Activated CD4-positive, alpha-beta T cell treated with anti-CD3 and anti-CD28 coated beads, Interleukin-10, Interleukin-2, amounts not matched to agents 100 ng/mL and 50 ng/mL, durations not matched to agents 16 hours and 8 hours (primary cell): ENCODE measurements around the gene GPR153.
"Not testable (repeated sequence)": the region's sequence is repeated elsewhere in the genome, so short reads cannot be mapped to it uniquely, and the experiment has no call there.

Experiments used
- DNase-seq: peaks from one replicate; pipeline ENCODE4 v3.0.0-alpha.2; 2020

The GPR153 gene

DNA sequence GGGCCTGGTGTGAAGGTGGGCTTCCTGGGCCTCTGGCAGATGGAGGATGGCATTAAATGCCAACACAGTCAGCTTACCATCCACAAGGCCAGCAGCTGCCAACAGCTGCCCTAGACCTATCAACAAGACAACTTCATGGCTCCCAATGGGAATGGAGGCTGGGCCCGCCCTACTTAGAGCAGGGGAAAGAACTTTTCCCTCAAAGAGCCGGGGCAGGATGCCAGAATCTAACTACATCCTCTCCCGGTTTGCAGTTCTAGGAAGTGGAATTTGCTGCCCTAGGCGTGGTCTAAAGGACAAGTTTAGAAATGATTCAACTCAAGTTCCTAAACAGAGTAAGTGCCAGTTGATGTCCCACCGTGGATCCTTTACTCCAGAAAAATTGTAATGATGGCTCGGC lies 38.3 kb downstream of the GPR153 start:
- no peak for DNase-seq

DNA sequence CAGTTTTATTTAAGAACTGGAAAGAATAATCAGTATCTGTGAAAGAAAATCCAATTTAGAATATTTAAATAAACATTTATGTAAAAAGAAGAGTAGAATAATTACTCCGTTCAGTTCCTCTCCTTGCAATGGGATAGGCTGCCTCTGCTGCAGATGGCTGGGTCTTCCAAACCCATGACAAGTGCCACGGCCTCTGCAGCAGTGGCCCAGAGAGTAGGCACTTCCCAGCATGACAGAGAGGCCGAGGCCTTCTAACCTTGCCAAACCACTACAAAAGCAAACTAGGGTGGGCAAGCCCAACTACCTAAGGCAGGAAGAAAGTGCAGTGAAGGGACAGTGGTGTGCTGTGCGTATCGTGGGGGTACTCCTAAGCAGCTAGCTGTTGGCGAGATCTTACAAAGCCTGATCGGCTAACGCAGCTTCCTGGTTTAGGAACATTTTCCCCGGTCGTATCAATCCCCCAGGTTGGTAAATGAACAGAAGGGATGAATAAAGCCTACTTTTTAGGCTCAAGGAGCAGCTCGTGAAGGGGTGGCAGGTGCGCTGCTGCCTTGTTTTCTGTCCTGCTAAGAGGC lies 39.6 kb downstream of the GPR153 start:
- no peak for DNase-seq

DNA sequence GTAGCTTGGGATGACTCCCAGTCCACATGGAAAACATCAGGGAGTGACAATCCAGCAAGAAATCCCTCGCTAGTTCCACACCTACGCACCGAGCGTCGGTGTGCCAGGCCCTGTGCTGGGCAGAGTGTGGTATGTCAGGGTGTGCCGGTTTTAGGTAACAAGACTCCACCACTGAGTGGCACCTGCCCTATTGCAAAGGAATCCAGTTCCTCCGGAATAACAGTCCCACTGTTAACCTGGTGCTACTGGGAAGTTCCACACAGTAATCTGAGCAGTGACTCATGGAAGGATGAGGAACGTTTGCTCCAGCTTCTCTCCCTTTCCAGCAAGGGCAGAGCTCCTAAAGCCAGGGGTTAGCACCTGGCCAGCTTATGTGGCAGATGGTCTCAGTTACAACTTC lies 40.7 kb downstream of the GPR153 start:
- no peak for DNase-seq

DNA sequence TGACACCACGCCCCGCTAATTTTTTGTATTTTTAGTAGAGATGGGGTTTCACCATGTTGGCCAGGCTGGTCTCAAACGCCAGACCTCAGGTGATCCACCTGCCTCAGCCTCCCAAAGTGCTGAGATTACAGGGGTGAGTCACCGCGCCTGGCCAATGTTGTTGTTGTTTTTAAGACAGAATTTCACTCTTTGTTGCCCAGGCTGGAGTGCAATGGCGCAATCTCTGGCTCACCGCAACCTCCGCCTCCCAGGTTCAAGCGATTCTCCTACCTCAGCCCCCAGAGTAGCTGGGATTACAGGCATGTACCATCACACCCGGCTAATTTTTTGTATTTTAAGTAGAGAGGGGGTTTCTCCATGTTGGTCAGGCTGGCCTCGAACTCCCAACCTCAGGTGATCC lies 41.3 kb downstream of the GPR153 start:
- DNase-seq, result not testable (repeated sequence)

DNA sequence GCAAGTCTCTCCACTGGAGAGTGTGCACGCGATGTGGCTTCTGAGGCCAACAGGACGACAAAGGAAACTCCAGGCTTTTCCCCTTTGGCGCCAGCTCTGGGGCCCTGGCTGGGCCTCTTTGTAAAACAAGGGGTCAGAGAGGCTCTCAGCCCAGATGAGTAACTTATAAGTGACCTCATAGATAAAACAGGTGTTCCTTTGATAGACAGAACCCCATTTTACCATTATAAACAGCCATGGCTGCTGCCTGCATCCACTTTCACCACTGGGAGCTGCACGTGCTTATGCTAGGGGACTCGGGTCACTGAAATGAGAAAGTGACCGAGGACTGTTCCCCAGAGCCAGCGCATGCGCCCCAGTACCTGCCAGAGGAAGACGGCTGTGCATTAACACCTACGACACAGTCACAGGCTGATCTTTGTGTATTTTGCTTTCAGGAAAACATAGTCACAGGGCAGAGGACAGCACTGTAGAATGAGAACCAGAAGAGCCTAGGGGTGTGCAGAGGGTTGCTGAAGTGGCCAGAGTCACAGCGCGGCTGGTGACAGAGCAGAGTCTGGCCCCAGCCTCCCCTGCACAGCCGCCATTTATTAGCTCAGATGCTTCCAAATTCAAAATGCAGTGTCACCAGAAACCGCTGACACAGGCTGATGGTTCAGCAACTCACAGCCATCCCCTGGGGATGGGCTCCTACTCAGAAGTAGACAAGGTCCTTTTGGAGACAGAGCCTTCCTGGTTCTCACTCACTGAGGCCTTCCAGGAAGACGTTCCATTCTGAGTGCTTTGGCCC lies 42.3 kb downstream of the GPR153 start:
- DNase-seq, result no peak

DNA sequence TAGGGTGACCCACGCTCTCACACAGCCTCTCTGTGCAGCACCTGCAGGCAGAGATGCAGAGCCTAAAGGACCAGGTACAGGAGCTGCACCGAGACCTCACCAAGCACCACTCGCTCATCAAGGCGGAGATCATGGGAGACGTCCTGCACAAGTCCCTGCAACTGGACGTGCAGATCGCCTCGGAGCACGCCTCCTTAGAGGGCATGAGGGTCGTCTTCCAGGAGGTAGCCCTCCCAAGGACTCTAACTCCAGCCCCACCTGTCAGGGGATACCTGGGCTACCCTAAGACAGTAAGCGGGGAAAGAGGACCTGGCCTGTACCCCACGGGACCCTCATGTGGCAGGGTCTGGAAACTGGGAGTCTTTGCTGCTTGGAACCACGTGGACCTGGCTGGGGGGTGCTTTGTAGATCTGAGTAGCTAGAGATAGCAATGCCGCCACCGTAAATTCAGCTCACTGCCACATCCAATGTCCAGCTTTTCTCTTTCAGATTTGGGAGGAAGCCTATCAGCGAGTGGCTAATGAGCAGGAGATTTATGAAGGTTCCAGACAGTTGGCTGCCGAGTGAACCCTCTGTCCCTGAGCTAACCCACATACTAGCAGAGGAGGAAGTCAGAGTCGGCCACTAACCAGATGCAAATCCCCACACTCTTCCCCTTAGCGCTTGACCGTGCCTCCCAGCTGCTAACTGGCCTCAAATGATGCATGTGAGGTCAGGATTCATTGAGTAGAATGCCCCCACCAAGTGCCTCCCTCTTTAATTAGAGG lies 48.5 kb downstream of the GPR153 start:
- no peak for DNase-seq

DNA sequence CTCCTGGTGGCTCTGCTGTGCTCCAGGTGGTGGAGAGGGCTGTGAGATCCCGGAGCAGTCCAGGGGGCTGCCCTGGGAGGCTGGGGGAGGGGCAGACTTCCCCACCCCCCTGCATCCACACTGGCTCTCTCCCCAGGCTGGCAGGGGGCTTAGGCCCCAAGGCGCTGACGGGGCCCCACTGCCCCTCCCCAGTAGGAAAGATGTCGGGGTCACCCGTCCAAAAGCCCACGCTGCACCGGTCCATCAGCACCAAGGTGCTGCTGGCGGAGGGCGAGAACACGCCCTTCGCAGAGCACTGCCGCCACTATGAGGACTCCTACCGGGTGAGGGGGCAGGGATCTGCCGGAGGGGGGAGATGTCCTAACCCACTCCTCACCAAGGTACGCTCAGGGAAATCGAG lies 49.2 kb downstream of the GPR153 start:
- DNase-seq, result no peak

DNA sequence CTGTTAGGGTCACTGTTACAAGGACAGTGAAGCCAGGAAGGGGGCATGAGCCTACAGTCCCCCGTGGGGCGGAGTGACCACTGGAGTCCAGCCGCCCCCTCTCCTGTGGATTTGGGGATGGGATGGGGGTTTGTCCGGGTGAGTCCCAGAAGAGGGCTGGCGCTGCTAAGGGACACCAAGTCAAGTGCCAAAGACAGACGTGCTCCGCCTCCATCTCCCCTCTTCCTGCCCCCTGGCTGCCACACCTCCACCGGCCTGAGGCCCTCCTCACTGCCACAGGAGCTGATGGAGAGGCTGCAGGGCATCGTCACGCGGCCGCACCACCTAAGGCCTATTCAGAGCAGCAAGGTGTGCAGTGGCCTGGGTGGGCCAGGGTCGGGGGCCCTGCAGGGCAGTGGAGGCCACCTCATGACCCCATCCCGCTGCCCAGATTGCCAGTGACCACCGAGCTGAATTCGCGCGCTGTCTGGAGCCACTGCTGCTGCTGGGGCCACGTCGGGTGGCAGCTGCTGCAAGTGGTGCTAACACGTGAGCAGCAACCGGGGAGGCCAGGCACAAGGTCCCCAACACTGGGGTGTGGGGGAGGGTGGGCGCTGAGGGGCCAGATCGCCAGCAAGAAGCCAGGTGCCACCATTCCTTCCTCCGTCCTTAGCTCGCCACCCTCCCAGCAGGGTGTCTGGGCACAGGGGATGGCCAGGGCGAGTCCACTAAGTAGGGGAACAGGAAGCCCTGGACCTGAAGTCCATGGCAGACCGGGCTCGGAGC lies 50.1 kb downstream of the GPR153 start:
- DNase-seq, result no peak

DNA sequence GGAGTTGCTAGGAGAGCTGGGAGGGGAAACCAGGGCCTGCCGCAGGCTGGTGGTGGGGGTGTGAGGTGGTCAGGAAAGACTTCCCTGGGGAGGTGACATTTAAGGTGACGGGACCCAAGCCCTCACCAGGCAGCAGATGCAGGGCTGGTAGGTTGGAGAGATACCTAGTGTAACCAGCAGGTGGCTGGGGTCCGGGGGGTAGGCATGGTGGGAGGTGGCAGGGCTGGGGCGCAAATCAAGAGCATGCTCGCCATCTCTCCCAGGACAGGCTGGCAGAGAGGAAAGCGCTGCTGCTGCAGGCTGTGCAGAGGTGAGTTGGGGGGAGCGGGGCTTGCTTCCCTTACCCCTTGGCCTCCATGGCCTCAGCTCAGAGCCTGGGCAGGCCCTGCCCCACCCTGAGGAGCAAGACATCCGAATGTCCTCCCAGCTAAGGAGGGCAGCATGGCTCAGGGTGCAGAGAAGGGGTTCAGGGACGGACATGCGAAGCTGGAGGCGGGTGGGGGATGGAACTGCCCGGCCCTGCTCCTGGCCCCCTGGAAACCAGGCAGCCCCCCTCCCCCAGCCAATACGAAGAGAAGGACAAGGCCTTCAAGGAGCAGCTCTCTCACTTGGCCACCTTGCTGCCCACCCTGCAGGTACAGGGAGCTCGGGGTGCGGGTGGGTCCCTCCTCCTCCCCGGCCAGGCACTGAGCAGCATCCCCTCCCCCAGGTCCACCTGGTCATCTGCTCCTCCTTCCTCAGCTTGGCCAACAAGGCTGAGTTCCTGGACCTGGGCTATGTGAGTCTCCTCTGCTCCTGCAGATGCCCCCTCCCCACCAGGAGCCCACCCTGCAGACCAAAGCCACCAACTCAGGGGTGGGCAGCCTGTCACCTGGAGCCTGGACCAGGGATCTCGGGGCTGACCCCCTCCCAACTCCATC lies 51.0 kb downstream of the GPR153 start:
- peak; percentile 46 for DNase-seq

DNA sequence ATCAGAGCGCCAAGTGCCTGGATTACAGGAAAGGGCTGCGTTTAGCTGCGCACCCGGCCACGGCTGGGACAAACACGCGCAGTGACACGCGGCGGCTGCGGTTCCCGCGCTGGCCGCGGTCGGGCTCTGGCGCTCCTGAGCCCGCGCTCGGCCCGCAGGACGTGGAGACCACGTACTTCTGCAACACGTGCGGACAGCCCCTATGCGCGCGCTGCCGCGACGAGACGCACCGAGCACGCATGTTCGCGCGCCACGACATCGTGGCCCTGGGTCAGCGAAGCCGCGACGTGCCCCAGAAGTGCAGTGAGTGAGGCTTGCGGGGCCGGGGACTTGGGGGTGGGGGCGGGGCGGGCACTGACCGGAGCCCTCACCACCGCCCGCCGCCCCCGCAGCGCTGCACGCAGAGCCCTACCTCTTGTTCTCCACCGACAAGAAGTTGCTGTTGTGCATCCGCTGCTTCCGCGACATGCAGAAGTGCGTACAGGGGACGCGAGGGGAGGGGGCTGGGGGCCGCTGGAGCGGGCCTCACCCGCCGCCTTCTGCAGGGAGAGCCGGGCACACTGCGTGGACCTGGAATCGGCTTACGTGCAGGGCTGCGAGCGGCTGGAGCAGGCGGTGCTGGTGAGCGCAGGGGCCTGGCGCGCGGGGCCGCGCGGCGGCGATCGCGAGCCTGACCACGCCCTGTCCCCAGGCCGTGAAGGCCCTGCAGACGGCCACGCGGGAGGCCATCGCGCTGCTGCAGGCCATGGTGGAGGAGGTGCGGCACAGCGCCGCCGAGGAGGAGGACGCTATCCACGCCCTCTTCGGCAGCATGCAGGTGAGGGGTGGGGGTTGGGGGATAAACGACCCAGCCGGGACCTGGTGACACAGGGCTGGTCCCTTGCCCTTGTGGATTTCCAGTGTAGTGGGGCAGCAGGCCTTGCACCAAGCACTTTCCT lies 51.9 kb downstream of the GPR153 start:
- DNase-seq, result peak; percentile 51

DNA sequence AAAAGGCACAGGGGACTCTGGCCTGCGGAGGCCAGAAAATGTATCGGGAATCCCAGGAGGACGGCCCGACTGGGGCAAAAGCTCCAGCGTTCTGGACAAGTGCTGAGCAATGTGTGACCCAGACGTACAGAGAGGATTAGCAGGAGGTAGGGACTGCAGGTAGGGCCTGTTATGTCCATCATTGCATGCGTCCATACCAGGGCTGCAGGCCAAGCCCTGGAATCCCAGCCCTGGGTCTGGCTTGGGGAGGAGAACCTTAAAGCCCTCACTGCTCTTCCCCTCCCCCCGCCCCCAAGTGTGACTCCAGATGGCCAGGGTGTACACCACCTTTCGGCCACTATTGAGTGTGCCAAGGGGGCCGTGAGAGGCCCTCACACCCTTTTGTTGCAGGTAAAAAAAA lies 53.0 kb downstream of the GPR153 start:
- DNase-seq, result no peak

DNA sequence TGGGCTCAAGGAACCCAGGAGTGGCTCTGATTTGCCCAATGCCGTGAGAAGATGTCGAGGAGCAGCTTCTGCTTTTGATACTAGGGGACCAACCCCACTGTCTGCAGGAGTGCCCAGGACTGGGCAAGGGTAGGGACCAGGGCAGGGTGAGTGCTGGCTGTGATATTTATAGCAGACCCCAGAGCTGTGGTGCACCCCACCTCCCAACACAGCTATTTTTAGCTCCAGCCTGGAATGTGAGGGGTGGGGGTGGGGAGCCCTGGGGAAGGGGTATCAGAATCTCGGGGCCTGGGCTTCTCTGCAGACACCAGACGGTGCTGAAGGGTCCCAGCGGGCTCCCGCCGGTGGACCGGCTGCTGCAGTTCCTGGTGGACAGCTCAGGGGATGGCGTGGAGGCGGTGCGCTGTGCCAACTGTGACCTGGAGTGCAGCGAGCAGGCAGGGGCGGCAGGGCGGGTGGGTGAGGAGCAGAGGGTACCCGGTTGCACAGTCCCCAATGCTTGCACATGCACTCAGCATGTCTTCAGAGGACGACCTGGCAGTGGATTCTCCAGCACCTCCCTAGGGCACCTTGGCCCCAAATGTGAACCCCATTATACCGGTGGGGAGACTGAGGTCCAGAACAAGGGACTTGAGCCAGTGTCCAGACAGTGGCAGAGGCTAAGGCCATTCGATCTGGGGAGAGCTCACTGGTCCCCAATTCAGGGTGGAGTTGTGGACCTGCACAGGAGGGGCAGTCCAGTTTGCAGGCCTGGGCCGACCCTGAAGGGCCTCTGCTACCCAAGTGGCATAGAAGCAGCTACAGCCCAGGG lies 53.6 kb downstream of the GPR153 start:
- no peak for DNase-seq

DNA sequence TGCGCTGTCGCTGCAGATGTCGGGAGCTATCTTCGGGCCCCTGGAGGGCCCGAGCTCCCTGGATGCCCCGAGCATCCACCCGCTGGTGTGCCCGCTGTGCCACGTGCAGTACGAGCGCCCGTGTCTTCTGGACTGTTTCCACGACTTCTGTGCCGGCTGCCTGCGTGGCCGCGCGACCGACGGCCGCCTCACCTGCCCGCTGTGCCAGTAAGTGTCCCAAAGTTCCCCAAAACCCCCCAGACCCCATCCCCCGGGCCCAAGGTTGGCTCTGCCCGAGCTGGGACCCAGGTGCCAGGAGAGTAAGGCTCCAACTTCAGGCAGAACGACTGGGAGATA lies 54.4 kb downstream of the GPR153 start:
- no peak for DNase-seq

DNA sequence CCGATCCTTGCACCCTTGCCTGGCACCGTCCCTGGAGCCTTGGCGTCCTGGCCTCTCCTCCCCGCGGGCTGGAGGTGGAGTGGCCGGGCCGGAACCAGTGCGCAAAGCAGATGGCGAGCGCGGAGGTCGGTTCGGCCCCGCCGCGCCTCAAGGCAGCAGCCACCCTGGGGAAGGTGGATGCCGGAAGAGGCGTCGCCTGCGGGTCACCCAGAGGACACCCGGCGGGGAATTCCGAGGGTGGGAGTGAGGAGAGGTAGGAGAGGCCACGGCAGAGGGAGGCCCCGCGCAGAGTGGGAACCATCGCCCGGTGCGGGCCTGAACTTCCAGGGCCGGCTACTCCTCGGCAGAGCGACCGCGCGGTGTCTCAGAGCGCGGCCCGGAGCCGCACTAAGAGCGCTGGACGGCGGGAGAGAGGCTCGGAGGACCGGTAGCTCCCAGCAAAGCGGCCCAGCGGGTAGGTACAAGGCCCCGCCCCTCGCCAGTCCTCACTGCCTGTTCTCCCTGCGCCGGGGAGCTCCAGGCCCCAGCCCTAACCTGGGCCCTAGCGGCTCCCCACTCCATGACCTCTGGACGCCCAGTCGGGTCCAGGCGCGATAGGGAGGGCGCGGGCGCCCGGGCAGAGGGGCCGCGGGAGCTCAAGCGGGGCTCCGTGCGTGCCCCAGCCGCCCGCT lies 54.9 kb downstream of the GPR153 start, which contains the start of gene RNF207:
RNF207 (plus strand) TSS at position 271 of the 671 bp plus-strand sequence. CDS start 417 bp downstream, outside the sequence.
- DNase-seq, result peak; percentile 81

DNA sequence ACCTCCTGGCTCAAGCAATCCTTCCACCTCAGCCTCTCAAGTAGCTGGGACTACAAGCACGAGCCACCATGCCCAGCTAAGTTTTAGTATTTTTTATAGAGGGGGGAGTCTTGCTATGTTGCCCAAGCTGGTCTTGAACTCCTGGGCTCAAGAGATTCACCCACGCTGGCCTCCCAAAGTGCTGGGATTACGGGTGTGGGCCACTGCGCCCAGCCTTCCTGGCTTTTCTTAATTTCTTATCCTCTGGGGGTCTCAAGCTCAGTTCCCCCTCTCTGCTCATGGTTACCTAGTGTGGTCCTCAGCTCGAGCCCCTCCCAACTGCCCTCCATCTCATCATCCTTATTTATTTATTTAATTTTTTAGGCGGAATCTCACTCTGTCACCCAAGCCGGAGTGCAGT lies 58.6 kb downstream of the GPR153 start:
- DNase-seq, result no peak

DNA sequence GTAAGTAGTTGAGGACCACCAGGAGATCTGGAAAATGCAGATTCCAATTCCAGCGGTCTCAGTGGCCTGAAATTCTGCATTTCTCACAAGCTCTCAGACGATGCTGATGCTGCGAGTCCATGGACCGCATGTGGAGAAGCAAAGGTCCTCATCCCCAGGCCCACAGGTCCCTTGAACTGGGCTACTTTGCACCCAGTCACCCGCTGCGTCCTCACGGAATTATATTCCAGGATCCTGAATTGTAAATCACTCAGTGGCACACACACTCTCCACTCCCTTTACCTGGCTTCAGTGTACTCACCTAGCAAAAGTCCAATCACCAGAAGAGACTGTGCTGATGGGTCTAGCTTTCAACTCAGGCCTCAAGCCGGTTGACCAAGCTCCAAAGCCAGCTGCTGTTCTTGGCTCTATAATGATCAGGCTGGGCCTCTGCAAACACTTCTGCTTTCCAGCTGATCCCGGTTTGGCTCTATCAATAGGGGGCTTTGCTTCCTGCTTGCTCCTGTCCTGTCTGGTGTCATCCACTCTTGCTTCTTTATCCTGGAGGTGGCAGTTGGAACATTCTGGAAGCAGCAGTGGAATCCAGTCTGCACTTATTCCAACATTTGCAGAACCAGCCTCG lies 60.6 kb downstream of the GPR153 start:
- DNase-seq, result no peak

DNA sequence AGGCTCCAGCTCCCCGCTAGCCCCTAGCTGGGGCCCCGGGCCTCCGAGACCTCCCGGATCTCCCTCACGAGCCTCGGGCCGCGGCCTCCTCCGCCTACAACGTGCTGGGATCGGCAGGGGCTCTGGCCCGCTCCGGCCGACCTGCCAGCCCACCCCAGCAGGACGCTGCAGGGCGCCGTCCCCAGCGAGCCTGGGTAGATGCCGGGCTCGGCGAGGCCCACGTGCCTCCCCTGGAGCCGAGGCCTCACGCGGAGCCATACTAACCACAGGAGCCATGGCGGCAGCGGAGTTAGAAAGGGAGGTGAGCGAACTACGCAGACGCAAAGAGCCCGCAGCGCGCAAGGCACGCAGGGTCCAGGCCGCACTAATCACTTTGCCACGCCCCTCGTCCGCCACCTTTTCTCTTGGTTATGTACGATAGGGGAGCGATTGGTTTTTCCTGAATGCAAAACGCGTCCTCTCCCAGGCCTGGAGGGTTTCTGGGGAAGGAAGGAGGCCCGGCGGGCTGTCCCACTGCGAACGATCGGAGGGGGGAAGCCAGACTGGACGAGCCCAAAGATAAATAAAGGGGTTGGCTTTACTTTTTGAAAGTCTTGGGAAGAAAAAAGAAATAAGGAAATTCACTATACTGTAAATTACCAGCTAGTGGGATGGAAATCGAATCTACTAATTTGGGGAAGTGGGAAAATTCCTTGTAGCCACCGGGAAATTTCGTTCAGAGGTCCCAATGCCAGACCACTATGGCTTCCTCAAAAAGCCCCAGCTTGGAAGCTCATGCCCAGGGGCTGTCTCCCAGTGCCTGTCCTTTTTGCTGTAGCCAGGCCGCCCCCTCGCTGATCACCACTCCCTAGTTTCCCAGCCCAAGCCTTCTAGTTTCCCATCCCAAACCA lies 61.4 kb downstream of the GPR153 start, which contains the start of gene RPL22:
RPL22 (minus strand) TSS at position 298 of the 890 bp plus-strand sequence; CDS start at position 276, 22 bp downstream.
- DNase-seq, result peak; percentile 99
